Large intestine (tissue), 3 donors: ENCODE results near the gene RTN3. TPM values are rescaled to one million over a fixed set of nuclear protein-coding genes. Genes with fewer than 3 reads are reported as not detected.

Experiments
- DNase-seq, 2 donors: peaks; one replicate each; pipeline versions ENCODE4 v3.0.0 to v3.0.0-alpha.2; 2013
- H3K27ac ChIP-seq: one replicate; pipeline ENCODE4 v1.5.1; 2013; ENCODE audit warnings: low read length
- H3K27me3 ChIP-seq: 2 replicates; pipeline ENCODE4 v1.6.1; 2013; ENCODE audit warnings: low read length; ENCODE audit not compliant: control insufficient read depth, insufficient read depth
- H3K36me3 ChIP-seq: 2 replicates; pipeline ENCODE4 v1.6.1; 2013; ENCODE audit warnings: low read length; ENCODE audit not compliant: control insufficient read depth, insufficient read depth
- H3K4me1 ChIP-seq: one replicate; pipeline ENCODE4 v1.6.1; 2013; ENCODE audit warnings: low read length; ENCODE audit not compliant: control insufficient read depth, insufficient read depth
- H3K4me3 ChIP-seq: one replicate; pipeline ENCODE4 v1.5.1; 2013; ENCODE audit warnings: low read length
- H3K9me3 ChIP-seq: one replicate; pipeline ENCODE4 v1.6.1; 2013; ENCODE audit warnings: mild to moderate bottlenecking, low read depth, low read length, moderate library complexity; ENCODE audit not compliant: control insufficient read depth
- WGBS: methylation state at CpG from one replicate; pipeline ENCODE4 v1.1.5; 2013; ENCODE audit warnings: low lambda C conversion rate; ENCODE audit not compliant: insufficient coverage; 5-methylcytosine and 5-hydroxymethylcytosine counted together
- polyA plus RNA-seq: library from polyadenylated mRNA; unstranded; fragments of 120-200 nt; gene quantifications from one replicate; pipeline ENCODE4 v1.2.1, GENCODE V29; 2013

RTN3 gene
- polyA plus RNA-seq, 1 donor, result 103 TPM

DNA sequence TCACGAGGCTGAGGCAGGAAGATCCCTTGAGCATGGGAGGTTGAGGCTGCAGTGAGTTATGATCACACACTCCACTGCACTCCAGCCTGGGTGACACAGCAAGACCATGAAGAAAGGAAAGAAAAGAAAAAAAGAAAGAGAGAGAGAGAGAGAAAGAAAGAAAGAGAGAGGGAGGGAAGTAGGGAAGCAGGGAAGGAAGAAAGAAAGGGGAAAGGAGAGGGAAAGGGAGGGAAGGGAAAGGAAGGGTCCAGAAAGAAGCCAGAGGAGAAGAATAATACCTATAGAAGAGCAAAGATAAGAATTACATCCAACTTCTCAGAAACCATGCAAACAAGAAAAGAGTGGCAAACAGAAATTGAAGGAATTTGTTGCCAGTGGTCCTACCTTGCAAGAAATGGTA lies 104.5 kb downstream of the RTN3 start:
- DNase-seq, result no peak
- H3K4me1 ChIP-seq, result no peaks in the 10 kb centered on the region
- H3K27me3 ChIP-seq, result no peaks in the 10 kb centered on the region
- H3K36me3 ChIP-seq, result no peaks in the 10 kb centered on the region
- peaks cover 3% of the 10 kb centered on the region for H3K9me3 ChIP-seq
- no peak overlapping the region for H3K27ac ChIP-seq
- WGBS, result no CpG with 5 or more reads among the region's 1 CpG
- no peak overlapping the region for H3K4me3 ChIP-seq

DNA sequence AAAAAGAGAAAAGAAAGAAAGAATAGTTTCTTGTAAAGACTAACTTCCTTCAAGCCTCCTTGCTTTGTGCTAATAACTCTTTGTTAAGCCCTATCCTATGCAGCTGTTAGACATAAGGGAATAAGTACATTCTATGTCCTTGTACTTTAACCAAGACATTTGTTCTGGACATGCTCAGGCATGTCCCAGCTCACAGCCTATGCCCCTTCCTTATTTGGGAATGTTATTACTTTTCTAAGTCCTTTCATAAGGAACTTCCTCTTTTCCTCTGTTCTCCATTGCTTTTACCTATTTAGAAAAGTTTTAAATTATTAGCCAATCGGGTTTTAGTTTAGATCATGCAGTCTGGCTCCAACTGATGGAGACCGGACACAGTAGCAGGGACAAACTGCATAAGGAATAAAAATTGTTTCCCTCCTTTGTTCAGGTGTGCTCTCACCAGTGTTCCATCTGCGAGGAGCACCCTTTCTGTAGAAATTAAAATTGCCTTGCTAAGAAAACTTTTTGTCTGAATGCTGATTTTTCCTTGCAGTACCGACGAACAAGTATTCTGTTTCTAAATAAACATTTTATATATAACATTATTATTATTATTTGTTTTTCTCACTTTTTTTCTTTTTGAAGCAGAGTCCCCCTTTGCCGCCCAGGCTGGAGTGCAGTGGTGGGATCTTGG lies 110.3 kb downstream of the RTN3 start:
- no peaks in the 10 kb centered on the region for H3K4me1 ChIP-seq
- H3K4me3 ChIP-seq, result no peak overlapping the region
- WGBS, result 96% methylated on average over 4 of the region's 6 CpGs
- H3K36me3 ChIP-seq, result no peaks in the 10 kb centered on the region
- H3K9me3 ChIP-seq, result peaks cover 12% of the 10 kb centered on the region
- DNase-seq, result no peak
- no peak overlapping the region for H3K27ac ChIP-seq
- no peaks in the 10 kb centered on the region for H3K27me3 ChIP-seq

DNA sequence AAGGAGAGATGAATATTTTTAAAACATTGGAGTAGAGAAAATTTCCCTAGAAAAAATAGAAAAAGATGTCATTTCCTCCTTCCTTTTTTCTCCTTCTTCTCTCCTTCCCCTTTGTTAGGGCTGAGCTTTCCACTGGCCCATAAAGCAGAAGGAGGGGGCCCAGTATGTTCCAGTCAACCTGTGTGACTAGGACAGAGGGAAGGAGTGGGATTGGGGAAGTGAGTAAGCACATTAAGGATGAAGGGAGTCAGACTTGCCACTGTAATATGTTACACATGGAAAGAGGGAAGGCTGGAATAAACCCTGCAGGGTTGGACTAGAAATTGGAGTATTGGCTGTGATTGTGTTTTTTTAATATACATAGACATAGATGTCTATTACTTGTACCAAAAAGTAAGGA lies 111.9 kb downstream of the RTN3 start:
- Histone ChIP-seq H3K4me3 (no peak overlapping the region), H3K36me3 (no peaks in the 10 kb centered on the region), H3K27ac (no peak overlapping the region), H3K9me3 (peaks cover 12% of the 10 kb centered on the region), H3K27me3 (no peaks in the 10 kb centered on the region), H3K4me1 (no peaks in the 10 kb centered on the region)
- no peak for DNase-seq

DNA sequence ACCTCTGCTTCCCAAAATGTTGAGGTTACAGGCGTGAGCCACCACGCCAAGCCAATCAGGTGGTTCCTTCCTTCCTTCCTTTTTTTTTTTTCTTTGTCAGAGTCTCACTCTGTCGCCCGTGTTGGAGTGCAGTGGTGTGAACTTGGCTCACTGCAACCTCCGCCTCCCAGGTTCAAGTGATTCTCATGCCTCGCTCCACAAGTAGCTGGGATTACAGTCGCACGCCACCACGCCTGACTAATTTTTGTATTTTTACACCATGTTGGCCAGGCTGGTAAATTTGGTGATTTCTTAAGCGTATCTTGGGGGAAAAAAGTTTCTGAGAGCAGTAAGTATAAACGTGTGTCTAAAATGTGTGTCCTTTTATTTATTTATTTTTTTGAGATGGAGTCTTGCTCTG lies 113.8 kb downstream of the RTN3 start:
- DNase-seq, result no peak
- Histone ChIP-seq H3K27me3 (no peaks in the 10 kb centered on the region), H3K36me3 (no peaks in the 10 kb centered on the region), H3K9me3 (peaks cover 12% of the 10 kb centered on the region), H3K4me1 (no peaks in the 10 kb centered on the region), H3K27ac (no peak overlapping the region), H3K4me3 (no peak overlapping the region)
- WGBS, result no CpG with 5 or more reads among the region's 11 CpGs

DNA sequence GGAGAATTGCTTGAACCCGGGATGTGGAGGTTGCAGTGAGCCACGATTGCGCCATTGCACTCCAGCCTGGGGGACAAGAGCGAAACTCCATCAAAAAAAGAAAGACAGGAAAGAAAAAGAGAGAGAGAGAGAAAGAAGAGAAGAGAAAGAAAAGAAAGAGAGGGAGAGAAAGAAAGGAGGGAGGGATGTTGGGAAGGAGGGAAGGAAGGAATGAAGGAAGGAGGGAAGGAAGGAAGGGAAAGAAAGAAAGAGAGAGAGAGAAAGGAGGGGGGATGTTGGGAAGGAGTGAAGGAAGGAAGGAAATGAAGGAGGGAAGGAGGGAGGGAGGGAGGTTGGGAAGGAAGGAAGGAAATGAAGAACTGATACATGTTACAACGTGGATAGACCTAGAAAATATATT lies 119.6 kb downstream of the RTN3 start:
- WGBS, result 100% methylated on average over 4 of the region's 5 CpGs
- DNase-seq, result no peak

DNA sequence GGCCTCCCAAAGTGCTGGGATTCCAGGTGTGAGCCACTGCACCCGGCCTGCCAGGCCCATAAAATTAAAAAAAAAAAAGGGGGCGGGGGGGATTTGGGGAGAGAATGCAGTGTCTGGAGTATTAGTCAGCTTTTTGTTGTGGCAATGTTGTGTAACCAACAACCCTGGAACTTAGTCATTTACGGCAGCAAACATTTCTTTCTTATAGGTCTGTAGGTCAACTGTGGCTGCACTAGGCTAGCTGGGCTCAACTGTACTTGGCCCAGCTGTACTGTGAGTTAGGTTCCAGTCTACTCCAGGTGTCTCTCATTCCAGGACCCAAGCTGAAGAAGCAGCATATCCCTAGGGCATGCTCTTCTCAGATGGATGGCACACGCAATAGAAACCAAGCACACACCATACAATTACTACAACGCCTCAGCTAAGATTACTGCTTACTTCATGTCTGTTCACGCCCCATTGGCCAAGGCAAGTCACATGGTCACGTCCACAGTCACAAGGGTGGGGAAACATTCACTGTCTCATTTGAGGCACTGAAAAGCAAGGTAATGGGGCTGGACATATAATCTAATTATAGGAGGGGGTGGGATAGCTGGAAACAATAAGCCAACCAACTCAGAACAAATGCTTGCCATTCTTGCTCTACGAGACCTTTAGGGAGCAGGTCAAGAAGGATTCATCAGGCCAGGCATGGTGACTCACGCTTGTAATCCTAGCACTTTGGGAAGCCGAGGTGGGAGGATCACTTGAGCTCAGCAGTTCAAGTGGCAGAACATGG lies 121.5 kb downstream of the RTN3 start:
- WGBS, result 80% methylated on average over 1 of the region's 10 CpGs
- Histone ChIP-seq H3K27ac (no peak overlapping the region), H3K4me1 (peaks cover 11% of the 10 kb centered on the region), H3K9me3 (no peaks in the 10 kb centered on the region), H3K36me3 (no peaks in the 10 kb centered on the region), H3K27me3 (no peaks in the 10 kb centered on the region), H3K4me3 (no peak overlapping the region)
- DNase-seq, result peak in 1 of 2 donors; percentile 56

More for the DNA sequence above, 119.6 kb downstream of the RTN3 start:
- H3K27ac ChIP-seq, result no peak overlapping the region
- H3K4me1 ChIP-seq, result peaks cover 11% of the 10 kb centered on the region
- H3K9me3 ChIP-seq, result no peaks in the 10 kb centered on the region
- H3K36me3 ChIP-seq, result no peaks in the 10 kb centered on the region
- no peaks in the 10 kb centered on the region for H3K27me3 ChIP-seq
- H3K4me3 ChIP-seq, result no peak overlapping the region

DNA sequence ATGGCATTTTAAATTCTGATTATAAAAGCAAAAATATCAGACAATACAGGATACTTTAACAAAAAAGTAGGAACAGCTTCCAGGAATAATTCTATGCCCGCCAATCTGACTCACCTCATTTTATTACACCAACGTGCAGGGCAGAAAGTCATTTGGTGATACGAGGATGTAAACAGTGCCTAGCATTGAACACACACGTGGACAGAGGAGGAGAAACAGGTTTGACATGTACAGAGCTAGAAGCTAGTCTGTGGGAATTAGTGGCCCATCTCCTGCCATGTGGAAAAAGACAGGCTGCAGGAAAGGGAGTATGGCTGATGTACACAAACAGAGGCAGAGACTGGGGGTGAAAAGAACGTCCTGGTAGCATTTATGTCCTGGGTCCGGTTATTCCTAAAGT lies 123.0 kb downstream of the RTN3 start:
- Histone ChIP-seq H3K36me3 (no peaks in the 10 kb centered on the region), H3K4me1 (peaks cover 11% of the 10 kb centered on the region), H3K4me3 (no peak overlapping the region), H3K9me3 (no peaks in the 10 kb centered on the region), H3K27ac (peak overlapping the region; percentile 24), H3K27me3 (no peaks in the 10 kb centered on the region)
- 60% methylated on average over 1 of the region's 6 CpGs for WGBS
- peak; percentile 88 to 93 for DNase-seq

DNA sequence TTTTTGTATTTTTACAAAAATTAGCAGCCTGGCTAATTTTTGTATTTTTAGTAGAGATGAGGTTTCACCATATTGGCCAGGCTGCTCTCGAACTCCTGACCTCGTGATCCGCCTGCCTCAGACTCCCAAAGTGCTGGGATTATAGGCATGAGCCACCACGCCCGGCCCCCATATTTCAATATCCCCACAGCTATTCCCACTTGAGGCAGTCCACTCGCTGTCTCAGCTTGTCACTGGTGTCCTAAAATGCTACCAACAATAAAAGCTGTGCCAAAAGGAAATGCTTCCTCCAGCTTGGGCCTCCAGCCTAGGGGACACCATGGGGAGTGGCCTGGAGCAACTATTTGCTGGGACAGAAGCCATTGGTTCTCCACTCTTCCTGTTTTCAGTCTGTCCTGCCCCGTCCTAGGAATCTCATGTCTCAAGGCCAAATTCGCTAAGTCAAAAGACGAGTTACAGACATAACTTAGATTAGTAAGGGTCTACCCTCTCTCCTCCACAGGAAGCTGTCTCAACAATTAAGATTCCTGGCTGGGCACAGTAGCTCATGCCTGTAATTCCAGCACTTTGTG lies 124.6 kb downstream of the RTN3 start:
- Histone ChIP-seq H3K27ac (no peak overlapping the region), H3K36me3 (no peaks in the 10 kb centered on the region), H3K27me3 (no peaks in the 10 kb centered on the region), H3K4me3 (no peak overlapping the region), H3K9me3 (no peaks in the 10 kb centered on the region), H3K4me1 (peaks cover 11% of the 10 kb centered on the region)
- DNase-seq, result no peak
- WGBS, result no CpG with 5 or more reads among the region's 9 CpGs

Other genes with a start within 250 kb of the RTN3 start
- 0.78 TPM for gene PLAAT5, start 190.3 kb upstream of the RTN3 start, polyA plus RNA-seq
- 0.13 TPM for gene LGALS12, start 175.4 kb upstream of the RTN3 start, polyA plus RNA-seq
- gene PLAAT4, start 144.7 kb upstream of the RTN3 start, polyA plus RNA-seq, result 20.3 TPM
- 0.12 TPM for gene PLAAT2, start 118.1 kb upstream of the RTN3 start, polyA plus RNA-seq
- gene PLAAT3, start 67.1 kb upstream of the RTN3 start, polyA plus RNA-seq, result 5.9 TPM
- gene ATL3, start 10.1 kb upstream of the RTN3 start, polyA plus RNA-seq, result 10.9 TPM
- 48.8 TPM for gene ZFTA, start 87.3 kb downstream of the RTN3 start, polyA plus RNA-seq
- gene SPINDOC, start 132.0 kb downstream of the RTN3 start, polyA plus RNA-seq, result 21.9 TPM
- gene MARK2, start 157.6 kb downstream of the RTN3 start, polyA plus RNA-seq, result 49.3 TPM
- 6.3 TPM for gene RCOR2, start 235.7 kb downstream of the RTN3 start, polyA plus RNA-seq